ENCODE data around the gene ZNF579. TPM values are rescaled to one million over a fixed set of nuclear protein-coding genes. Genes with fewer than 3 reads are reported as not detected.

ZNF579 gene
- total RNA-seq, 4 donors from 2014 or later = 4.2 to 11.1 (median 8.1) TPM

DNA sequence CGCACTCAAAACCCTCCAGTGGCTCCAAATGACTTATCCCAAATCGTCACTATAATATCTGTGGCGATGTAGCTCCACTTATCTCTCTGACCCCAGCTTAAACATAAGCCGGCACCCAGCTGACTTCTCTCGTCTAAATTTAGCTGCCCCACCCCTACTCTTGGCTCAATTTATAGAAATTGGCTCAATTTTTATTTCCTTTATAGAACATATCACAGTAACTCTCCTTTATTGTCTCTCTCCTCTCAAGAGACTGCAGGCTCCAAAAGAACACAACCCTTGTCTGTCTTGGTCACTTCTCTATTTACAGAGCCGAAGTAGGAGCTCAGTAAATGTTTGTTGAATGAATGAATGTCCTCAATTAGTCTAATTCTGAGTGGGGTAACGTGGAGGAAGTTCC lies 42.9 kb upstream of the ZNF579 start:
- Histone ChIP-seq H3K9me3 (no peaks in the 10 kb centered on the region), H3K4me1 (peaks cover 5 to 42% (median 32%) of the 10 kb centered on the region in 4 donors), H3K27me3 (no peaks in the 10 kb centered on the region), H3K4me3 (peak overlapping the region in 3 of 4 donors; percentile 59 to 77 (median 66)), H3K27ac (replicated peaks in 1 of 4) (peak overlapping the region; percentile 90 to 96 (median 94)), H3K36me3 (peaks cover 6 to 24% (median 15%) of the 10 kb centered on the region in 4 donors)
- TF ChIP-seq, protein P1, sequence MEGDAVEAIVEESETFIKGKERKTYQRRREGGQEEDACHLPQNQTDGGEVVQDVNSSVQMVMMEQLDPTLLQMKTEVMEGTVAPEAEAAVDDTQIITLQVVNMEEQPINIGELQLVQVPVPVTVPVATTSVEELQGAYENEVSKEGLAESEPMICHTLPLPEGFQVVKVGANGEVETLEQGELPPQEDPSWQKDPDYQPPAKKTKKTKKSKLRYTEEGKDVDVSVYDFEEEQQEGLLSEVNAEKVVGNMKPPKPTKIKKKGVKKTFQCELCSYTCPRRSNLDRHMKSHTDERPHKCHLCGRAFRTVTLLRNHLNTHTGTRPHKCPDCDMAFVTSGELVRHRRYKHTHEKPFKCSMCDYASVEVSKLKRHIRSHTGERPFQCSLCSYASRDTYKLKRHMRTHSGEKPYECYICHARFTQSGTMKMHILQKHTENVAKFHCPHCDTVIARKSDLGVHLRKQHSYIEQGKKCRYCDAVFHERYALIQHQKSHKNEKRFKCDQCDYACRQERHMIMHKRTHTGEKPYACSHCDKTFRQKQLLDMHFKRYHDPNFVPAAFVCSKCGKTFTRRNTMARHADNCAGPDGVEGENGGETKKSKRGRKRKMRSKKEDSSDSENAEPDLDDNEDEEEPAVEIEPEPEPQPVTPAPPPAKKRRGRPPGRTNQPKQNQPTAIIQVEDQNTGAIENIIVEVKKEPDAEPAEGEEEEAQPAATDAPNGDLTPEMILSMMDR (IDR thresholded peaks at IDR 0.05) = no peak
- TF ChIP-seq POLR2A (IDR thresholded peaks at IDR 0.05; ENCODE audit: low read depth) (no peak), POLR2AphosphoS5 (IDR thresholded peaks at IDR 0.05) (no peak), EP300 (IDR thresholded peaks at IDR 0.05) (no peak)
- 58% methylated on average over 7 of the region's 7 CpGs for WGBS
- intact Hi-C loops (cut with DNase I) = no loop called here
- no peak for DNase-seq (ENCODE audit: extremely low spot score)

DNA sequence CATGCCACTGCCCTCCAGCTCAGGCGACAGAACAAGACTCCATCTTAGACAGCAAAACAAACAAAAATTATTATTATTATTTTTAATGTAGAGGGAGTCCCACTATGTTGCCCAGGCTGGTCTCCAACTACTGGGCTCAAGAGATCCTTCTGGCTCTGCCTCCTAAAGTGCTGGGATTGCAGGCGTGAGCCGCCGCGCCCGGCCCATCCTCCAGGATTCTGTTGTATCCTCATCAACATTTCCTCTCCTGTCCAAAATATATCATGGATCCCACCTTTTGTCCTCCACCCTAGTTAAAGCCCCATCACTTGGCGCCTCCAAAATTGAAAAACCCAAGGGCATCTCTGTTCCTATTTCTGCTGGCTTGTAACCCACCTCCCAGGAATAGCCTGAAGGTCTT lies 42.5 kb upstream of the ZNF579 start:
- H3K4me3 ChIP-seq = no peak overlapping the region
- intact Hi-C loops (cut with DNase I) = no loop called here
- no peaks in the 10 kb centered on the region for H3K9me3 ChIP-seq
- H3K27ac ChIP-seq (replicated peaks in 1 of 4) = peak overlapping the region in 2 of 4 donors; percentile 96
- H3K27me3 ChIP-seq = no peaks in the 10 kb centered on the region
- peaks cover 6 to 25% (median 15%) of the 10 kb centered on the region in 4 donors for H3K36me3 ChIP-seq
- no peak for DNase-seq (ENCODE audit: extremely low spot score)
- TF ChIP-seq EP300 (IDR thresholded peaks at IDR 0.05) (no peak), POLR2A (IDR thresholded peaks at IDR 0.05; ENCODE audit: low read depth) (no peak), POLR2AphosphoS5 (IDR thresholded peaks at IDR 0.05) (no peak)
- TF ChIP-seq, protein P1 (IDR thresholded peaks at IDR 0.05) = no peak
- H3K4me1 ChIP-seq = peaks cover 5 to 42% (median 33%) of the 10 kb centered on the region in 4 donors
- 98% methylated on average over 7 of the region's 7 CpGs for WGBS

DNA sequence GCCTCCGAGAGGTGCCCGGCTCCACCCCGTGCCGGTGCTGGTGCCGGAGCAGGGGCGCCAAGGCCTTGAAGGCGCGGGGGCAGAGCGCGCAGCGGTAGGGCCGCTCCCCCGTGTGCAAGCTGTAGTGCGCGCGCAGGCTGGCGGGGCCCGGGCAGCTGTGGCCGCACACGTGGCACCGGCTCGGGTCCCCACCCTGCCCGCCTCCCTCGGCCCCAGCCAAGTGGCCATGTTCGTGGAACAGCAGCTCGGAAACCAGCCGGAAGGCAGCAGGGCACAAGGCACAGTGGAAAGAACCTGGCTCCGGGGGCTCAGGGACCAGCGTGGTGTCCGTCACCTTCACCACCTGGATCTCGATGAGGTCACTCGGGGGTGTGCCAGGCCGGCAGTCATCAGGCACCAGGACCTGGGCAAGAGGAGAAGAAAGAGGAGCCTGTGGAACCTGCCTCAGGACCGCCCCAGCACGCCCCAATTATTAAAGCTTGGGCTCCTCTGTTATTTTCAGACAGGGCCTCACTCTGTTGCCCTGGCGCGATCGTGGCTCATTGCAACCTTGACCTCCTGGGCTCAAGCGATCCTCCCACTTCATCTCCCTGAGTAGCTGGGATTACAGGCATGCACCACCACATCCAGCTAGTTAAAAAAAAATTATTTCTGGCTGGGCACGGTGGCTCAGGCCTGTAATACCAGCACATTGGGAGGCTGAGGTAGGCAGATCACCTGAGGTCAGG lies 41.8 kb upstream of the ZNF579 start:
- 88% methylated on average over 7 of the region's 40 CpGs for WGBS
- TF ChIP-seq POLR2AphosphoS5 (IDR thresholded peaks at IDR 0.05) (no peak), POLR2A (IDR thresholded peaks at IDR 0.05; ENCODE audit: low read depth) (no peak), EP300 (IDR thresholded peaks at IDR 0.05) (no peak)
- TF ChIP-seq, protein P1 (IDR thresholded peaks at IDR 0.05) = no peak
- no peaks in the 10 kb centered on the region for H3K27me3 ChIP-seq
- peaks cover 6 to 32% (median 22%) of the 10 kb centered on the region in 4 donors for H3K36me3 ChIP-seq
- no peak overlapping the region for H3K4me3 ChIP-seq
- H3K9me3 ChIP-seq = no peaks in the 10 kb centered on the region
- H3K27ac ChIP-seq (replicated peaks in 1 of 4) = no peak overlapping the region
- intact Hi-C loops (cut with DNase I) = no loop called here
- peaks cover 5 to 42% (median 33%) of the 10 kb centered on the region in 4 donors for H3K4me1 ChIP-seq
- DNase-seq (ENCODE audit: extremely low spot score) = no peak

DNA sequence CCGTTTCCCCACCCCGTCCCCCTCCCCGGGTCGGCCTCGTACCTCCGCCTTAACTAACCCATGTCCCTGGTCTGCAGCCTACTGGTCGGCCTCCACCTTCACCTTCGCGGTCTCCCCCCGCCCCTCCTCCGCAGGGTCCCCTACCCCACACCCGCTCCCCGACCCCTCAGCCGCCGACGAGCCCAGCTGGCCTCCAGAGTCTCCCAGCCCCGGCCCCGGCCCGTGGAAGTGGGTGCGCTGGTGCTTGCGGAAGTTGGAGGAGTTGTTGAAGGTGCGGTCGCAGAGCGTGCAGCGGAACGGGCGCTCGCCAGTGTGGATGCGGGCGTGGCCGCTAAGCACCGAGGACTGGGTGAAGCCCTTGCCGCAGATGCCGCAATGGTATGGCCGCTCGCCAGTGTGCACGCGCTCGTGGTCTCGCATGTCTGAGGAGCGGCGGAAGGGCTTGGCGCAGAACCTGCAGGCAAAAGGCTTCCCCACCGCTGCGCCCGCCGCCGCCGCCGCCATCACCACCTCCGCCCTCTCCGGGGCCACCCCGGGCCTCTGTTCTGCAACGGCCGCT lies 41.1 kb upstream of the ZNF579 start:
- no peaks in the 10 kb centered on the region for H3K9me3 ChIP-seq
- TF ChIP-seq EP300 (IDR thresholded peaks at IDR 0.05) = no peak
- H3K27me3 ChIP-seq = no peaks in the 10 kb centered on the region
- no peak for DNase-seq (ENCODE audit: extremely low spot score)
- no peak overlapping the region for H3K4me3 ChIP-seq
- intact Hi-C loops (cut with DNase I) = no loop called here
- H3K27ac ChIP-seq (replicated peaks in 1 of 4) = no peak overlapping the region
- 93% methylated on average over 45 of the region's 55 CpGs for WGBS
- H3K36me3 ChIP-seq = peaks cover 6 to 38% (median 29%) of the 10 kb centered on the region in 4 donors
- H3K4me1 ChIP-seq = peaks cover 5 to 42% (median 33%) of the 10 kb centered on the region in 4 donors

DNA sequence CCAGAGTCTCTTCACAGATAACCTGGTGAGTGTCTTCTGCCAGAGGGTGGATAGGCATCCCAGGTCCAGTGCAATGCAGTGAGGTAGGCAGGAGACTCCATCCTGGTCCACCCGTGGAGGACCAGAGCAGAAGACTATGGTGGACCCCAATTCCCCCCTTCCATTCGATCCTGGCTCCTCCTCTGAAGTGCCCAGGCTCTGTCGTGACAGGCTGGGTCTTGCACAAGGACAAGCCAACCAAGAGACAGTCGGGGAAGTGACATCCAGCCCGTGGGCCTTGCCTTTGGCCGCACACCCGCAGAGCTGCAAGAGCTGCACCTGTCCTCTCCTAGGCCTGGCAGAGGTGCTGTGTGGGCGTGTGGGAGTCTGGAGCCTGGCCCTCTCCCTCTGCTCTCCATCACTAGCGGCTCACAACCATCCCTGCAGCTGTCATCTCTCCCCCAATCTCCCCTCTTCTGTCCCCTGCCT lies 40.6 kb upstream of the ZNF579 start:
- Histone ChIP-seq H3K4me1 (peaks cover 5 to 42% (median 33%) of the 10 kb centered on the region in 4 donors), H3K36me3 (peaks cover 11 to 44% (median 34%) of the 10 kb centered on the region in 4 donors), H3K27ac (replicated peaks in 1 of 4) (no peak overlapping the region), H3K9me3 (no peaks in the 10 kb centered on the region), H3K27me3 (no peaks in the 10 kb centered on the region), H3K4me3 (no peak overlapping the region)
- intact Hi-C loops (cut with DNase I) = no loop called here
- DNase-seq (ENCODE audit: extremely low spot score) = no peak
- 83% methylated on average over 5 of the region's 9 CpGs for WGBS
- TF ChIP-seq EP300 (IDR thresholded peaks at IDR 0.05) (no peak), POLR2AphosphoS5 (IDR thresholded peaks at IDR 0.05) (no peak), POLR2A (IDR thresholded peaks at IDR 0.05; ENCODE audit: low read depth) (no peak)
- TF ChIP-seq, protein P1 (IDR thresholded peaks at IDR 0.05) = no peak
